ENCODE data around the gene CYP26B1.

CYP26B1 gene

GRCh38 chr2:72145658-72146329 lies 1.9 kb downstream of the CYP26B1 start:
- Histone ChIP-seq H3K4me3 (peak overlapping the region; percentile 80), H3K27ac (peak overlapping the region; percentile 62 to 90)
- DNase-seq (ENCODE audit: low spot score): peak; percentile 68
- TF ChIP-seq, protein P1, sequence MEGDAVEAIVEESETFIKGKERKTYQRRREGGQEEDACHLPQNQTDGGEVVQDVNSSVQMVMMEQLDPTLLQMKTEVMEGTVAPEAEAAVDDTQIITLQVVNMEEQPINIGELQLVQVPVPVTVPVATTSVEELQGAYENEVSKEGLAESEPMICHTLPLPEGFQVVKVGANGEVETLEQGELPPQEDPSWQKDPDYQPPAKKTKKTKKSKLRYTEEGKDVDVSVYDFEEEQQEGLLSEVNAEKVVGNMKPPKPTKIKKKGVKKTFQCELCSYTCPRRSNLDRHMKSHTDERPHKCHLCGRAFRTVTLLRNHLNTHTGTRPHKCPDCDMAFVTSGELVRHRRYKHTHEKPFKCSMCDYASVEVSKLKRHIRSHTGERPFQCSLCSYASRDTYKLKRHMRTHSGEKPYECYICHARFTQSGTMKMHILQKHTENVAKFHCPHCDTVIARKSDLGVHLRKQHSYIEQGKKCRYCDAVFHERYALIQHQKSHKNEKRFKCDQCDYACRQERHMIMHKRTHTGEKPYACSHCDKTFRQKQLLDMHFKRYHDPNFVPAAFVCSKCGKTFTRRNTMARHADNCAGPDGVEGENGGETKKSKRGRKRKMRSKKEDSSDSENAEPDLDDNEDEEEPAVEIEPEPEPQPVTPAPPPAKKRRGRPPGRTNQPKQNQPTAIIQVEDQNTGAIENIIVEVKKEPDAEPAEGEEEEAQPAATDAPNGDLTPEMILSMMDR (IDR thresholded peaks at IDR 0.05): no peak

- Histone ChIP-seq H3K27ac (peak overlapping the region; percentile 62 to 90), H3K4me3 (peak overlapping the region; percentile 80)
- peak; percentile 75 for DNase-seq (ENCODE audit: low spot score)
- TF ChIP-seq, protein P1 (IDR thresholded peaks at IDR 0.05): no peak
These were observed 2.4 kb downstream of the CYP26B1 start for GRCh38 chr2:72145289-72145657.

- Histone ChIP-seq H3K4me3 (peak overlapping the region; percentile 80), H3K27ac (peak overlapping the region; percentile 62 to 90)
- TF ChIP-seq, protein P1 (IDR thresholded peaks at IDR 0.05): no peak
- peak; percentile 74 for DNase-seq (ENCODE audit: low spot score)
These were observed 2.9 kb downstream of the CYP26B1 start for GRCh38 chr2:72144632-72145288.

- DNase-seq (ENCODE audit: low spot score): peak; percentile 83
- H3K4me3 ChIP-seq: peak overlapping the region; percentile 80
- TF ChIP-seq, protein P1 (IDR thresholded peaks at IDR 0.05): no peak
- peak overlapping the region; percentile 62 to 90 for H3K27ac ChIP-seq
These were observed 3.4 kb downstream of the CYP26B1 start for GRCh38 chr2:72144274-72144631.

DNA sequence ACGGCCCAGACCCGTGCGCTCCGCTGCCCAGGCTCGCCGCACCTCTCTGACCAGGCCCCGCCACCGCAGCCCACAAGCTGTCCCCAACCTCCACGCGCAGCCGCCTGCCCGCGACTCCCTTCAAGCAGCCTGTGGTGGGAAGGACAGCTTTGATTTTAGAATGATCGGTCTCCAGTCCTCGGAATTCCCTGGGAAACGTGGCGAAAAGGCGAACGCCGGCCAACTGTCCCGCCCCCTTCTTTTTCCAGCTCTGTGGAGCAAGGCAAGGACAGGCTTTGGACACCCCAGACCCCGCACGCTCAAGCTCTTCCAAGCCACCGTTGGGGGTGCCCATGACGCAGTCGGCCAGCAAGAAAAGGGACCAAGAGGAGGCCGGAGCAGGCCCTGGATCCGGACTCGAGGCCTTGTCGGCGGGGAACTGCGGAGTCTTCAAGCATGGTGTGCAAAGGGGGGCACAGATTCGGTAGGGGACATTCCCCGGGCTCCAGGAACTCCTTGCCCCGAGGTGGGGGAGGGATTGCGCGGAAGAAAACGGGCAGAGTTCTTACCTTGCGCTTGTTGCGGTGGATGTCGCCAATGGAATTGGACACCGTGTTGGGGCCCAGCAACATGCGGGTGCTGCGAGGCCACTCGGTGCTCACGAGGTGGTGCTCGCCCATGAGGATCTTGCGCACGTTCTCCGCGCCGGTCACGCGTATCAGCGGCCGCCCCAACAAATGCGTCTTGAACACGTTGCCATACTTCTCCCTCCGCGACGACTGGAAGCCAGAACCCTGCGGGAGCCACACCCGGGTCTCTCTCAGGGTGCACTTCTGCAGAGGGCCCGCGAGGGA lies 4.0 kb downstream of the CYP26B1 start:
- peak; percentile 74 for DNase-seq (ENCODE audit: low spot score)
- H3K4me3 ChIP-seq: peak overlapping the region; percentile 80
- TF ChIP-seq, protein P1 (IDR thresholded peaks at IDR 0.05): no peak
- H3K27ac ChIP-seq: peak overlapping the region; percentile 62 to 90

DNA sequence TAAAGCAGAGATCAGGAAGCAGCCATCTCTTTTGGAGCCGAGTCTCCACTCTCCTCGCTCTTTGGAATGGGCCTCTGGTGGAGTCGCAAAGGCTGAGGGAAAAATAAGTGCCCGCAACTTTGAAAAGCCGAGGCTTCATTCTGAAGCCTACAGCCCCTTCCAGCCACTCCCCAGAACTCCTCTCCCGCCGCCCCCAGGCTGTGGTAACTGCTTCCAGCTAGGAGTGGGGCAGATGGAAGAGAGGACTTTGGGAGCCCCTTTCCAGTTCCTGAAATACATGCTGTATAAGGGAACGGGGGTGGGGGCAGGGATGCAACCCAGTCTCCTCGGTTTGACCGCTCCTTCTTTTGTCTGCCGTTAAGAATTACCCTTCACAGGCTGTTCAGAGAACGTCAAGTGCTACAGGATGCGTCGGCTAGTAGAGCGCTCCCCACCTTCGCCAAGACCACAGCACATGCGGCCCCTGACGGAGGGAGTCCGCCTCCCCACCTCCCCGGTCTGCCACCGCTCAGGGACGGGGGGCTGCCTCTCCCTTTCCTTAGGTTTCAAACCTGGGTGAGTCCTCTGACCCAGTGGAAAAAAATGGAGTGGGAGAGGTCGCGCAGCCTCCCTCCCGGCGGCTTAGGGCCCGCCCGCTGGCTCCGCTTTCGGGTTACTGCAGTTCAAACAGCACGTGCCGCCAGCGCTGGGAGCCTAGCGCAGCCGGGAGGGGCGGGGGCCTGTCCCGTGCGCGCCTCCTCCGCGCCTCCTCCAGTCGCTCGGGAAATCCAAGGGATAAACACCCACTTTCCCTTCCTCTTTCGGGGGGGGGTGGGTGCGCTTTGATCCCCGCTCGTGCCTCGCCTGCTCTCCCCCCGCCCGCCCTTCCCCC lies 4.9 kb downstream of the CYP26B1 start:
- Histone ChIP-seq H3K27ac (peak overlapping the region; percentile 62 to 90), H3K4me3 (peak overlapping the region; percentile 80)
- TF ChIP-seq, protein P1 (IDR thresholded peaks at IDR 0.05): no peak
- DNase-seq (ENCODE audit: low spot score): peak; percentile 84
